ENCODE results near the gene ZDHHC8.

The ZDHHC8 gene

DNA sequence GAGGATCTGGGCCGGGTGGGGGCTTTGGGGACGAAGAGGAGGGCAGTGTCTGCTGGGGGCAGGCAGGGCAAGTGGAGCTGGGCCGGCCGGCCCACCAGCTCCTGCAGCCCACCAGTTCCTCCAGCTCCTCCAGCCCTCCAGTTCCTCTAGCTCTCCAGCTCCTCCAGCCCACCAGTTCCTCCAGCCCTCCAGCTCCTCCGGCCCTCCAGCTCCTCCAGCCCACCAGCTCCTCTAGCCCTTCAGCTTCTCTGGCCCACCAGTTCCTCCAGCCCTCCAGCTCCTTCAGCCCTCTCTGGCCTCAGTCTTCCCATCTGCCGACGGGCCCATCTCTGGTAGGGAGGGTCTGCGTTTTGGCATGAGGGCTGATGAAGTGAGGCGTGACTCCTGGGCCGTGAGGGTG lies 28.4 kb downstream of the ZDHHC8 start:
- no peak for DNase-seq (ENCODE audit: low spot score)

DNA sequence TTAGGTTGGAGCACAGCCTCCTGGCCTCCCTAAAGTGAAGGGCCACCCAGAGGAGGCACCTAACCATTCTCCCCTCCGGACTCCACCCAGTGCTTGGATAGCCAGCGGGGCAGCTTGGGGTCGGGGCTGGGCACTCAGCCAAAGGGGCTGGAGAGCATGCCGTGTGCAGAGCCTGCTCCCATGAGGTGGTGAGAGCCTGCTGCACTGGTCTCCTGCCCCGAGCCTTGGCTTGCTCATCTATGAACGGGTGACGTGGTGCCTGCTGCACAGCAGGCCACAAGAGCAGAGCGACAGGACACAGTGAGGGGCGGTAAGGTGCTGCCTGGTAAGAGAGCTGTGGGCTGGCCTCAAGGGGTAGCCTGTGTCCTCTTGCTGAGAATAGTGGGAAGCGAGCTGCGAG lies 33.3 kb downstream of the ZDHHC8 start:
- no peak for DNase-seq (ENCODE audit: low spot score)

DNA sequence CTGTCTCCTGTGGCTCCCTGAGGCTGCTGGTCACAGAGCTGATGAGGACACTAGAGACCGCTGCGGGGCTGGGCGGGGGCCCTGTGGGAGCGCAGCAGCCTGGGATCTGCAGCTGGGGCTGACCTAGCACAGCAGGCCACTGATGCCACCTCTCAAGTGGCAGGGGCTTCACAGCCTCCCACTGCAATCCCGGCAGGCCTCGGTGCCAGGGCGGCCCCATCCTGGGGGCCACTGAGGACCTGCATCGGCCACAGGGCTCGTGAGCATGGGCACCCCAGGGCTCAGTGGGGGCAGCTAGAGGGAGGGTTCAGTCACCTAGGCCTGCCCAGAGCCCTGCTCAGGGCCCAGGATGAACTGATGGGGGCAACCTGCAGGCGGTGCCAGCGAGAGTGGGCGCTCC lies 33.8 kb downstream of the ZDHHC8 start:
- no peak for DNase-seq (ENCODE audit: low spot score)

DNA sequence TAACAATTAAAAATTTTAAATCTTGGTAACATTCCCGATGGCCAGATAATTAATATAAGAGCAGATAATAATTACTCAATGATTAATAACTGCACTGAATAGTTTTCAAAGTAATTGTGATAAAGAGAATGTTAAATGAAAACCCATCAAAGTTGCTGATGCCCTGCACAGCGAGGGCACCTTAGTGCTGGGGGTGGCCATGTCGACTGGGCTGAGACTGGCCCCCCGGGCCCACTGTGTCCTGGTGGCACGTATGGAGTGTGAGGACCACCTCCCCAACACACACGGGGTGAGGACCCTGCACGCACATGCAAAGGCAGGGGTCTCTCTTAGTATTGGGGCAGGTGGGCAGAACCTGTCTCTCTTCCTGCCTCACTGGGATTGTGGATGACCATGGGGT lies 34.3 kb downstream of the ZDHHC8 start:
- no peak for DNase-seq (ENCODE audit: low spot score)

DNA sequence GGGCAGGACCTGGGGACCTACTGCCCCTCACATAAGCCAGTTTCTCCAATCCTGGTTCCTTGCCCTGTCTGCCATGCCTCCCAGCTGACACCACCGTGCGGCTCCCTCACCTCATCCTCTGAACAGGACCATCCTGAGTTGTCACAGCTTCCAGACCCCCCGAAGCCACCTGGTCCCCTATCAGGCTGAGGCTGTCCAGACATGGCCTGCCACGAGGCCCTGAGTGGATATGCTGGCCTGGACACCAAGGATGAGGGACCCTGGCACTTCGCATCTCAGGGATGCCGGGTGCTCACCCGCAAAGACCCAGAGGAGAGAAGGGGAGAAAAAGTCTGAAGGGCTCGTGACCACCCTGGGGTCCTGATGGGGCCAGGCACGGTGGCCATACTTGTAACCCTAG lies 35.1 kb downstream of the ZDHHC8 start:
- DNase-seq (ENCODE audit: low spot score): no peak

DNA sequence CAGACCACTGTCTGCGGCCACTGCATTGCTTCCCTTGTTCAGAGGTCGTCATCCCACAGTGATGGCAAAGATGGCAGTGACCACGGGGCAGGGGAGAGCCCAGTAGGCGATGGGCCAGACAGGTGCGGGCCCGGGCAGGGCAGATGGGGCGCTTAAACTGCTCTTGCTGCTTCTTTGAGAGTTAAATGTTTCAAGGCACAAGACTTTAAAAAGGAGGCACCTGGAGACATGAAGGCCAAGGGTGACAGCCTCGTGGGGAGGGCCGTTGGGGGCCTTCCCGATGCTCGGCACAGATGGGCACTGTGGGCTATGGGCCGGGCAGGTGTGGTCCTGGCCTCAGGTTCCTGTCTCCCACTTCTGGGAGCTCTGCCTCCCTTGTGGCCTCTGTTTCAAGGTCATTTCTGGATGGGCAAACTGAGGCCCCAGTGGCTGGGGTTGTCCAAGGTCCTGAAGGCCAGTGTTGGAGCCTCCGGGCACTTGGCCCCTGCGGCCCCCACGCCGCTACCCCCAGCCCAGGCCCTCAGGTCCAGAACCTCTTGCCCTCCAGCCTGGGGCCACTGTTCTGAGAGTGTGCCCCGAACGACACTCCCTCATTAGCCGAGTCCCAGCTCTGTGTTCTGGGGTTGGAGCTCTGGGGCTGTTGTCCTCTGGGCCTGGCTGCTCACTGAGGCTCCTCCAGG lies 36.2 kb downstream of the ZDHHC8 start:
- DNase-seq (ENCODE audit: low spot score): no peak

GRCh38 chr22:20169253-20169822 lies 37.7 kb downstream of the ZDHHC8 start:
- no peak for DNase-seq (ENCODE audit: low spot score)

GRCh38 chr22:20170170-20170569 lies 38.6 kb downstream of the ZDHHC8 start:
- DNase-seq (ENCODE audit: low spot score): no peak

DNA sequence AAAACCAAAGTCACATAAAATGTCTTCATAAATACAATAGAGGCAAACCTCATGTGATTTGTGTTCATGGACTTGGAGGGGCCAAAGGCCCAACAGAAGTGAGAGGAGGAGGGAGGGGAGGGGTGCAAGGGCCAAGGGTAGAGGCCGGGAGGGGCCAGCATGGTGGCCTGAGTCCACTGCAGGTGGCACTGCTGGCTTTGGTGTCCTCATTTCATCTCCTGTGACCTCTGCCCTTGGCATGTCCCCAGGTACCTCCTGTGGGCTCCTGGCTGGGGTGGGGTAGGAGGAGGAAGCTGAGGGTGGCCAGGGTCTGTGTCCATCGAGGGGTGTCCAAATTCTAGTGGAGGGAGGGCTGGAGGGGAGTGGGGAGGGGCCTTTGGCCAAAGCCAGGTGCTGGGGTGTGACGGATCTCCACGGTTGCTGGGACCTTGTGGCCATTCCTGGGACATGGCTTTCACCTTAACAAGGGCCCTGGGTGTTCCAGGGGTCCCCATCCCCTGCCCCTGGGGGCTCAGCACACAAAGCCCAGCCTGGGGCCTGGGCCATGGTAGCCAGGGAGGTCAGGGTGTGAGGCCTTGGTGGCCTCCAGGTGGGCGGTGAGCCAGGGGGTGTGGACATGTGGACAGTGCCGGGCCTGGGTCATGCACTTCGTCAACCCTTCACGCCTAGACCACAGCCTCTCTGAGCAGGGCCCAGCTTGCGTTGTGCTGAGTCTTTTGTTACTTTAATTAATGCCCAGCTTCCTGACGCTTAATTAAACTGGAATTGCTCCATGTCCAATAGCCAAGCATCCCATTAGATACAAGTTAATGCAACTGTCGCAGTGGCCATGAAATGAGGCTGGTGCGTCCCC lies 39.9 kb downstream of the ZDHHC8 start:
- no peak for DNase-seq (ENCODE audit: low spot score)

GRCh38 chr22:20172141-20172613 lies 40.6 kb downstream of the ZDHHC8 start:
- no peak for DNase-seq (ENCODE audit: low spot score)

DNA sequence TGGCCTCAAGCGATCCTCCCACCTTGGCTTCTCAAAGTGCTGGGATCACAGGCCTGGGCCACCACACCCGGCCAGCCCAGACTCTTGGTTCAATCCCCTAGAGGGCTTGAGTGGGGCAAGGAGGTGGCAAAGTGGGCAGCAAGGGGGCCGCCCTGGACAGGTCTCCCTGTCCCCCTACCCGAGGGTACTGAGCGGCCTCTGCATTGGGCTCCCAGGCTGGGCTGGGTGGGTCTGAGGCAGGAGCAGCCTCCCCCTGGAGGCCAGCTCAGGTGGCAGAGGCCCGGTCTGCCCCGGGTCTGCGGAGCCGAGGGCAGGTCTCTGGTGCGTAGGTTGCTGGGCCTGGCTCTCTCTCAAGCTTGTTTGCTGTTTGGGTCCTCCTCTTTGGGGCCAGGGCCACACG lies 41.6 kb downstream of the ZDHHC8 start:
- peak; percentile 52 for DNase-seq (ENCODE audit: low spot score)

GRCh38 chr22:20173772-20174171 lies 42.2 kb downstream of the ZDHHC8 start:
- peak; percentile 52 for DNase-seq (ENCODE audit: low spot score)

DNA sequence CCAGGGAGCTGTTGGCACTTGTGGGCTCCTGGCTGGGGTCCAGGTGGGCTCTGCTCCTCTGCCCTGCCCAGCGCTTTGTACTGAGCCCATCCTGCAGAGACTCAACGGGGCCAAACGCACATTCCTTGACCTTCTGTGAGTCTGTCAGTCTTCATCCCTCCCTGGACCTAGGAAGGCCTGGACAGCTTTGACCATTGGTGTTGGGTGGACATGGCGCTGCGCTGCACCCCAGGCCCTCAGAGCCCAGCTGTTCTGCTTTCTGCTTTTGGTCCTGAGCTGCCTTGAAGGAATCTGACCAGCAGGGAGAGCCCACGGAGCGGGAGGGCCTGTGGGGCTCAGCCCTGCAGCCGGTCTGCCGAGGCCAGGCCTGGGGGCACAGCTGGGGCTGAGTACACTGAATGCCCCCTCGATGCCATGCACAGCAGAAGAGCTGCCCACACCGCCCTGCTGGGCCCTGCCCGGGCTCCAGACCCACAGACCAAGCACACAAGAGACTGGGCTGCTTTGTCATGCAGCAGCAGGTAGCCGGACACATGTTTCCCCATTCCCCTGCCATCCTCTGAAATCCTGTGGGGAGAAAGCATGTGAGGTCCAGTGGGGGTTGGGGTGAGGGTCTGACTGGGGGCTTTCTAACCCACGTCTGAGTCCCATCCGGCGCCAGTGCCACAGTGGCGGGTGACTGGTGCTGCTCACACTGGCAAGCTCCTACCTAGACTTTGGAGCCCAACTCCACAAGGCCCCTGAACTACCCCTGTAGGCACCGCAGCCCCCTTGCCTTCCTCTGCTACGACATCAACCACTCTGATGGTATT lies 43.4 kb downstream of the ZDHHC8 start:
- peak; percentile 64 for DNase-seq (ENCODE audit: low spot score)

DNA sequence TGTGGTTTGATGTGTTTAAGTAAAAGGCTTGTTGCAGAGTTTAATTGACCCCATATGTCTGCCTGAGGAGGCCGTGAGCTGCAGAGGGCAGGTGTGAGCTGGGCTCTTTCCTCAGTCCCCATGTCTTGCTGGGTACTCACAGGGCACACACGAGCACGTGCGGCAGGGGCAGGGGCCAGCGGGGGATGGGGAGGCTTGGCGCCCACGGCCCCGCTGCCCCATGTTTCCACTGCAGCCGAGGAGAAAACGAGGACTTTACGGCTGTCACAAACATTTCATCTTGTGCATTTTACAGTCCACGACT lies 43.9 kb downstream of the ZDHHC8 start:
- no peak for DNase-seq (ENCODE audit: low spot score)

- no peak for DNase-seq (ENCODE audit: low spot score)
These were observed 44.9 kb downstream of the ZDHHC8 start for GRCh38 chr22:20176421-20177085.

DNA sequence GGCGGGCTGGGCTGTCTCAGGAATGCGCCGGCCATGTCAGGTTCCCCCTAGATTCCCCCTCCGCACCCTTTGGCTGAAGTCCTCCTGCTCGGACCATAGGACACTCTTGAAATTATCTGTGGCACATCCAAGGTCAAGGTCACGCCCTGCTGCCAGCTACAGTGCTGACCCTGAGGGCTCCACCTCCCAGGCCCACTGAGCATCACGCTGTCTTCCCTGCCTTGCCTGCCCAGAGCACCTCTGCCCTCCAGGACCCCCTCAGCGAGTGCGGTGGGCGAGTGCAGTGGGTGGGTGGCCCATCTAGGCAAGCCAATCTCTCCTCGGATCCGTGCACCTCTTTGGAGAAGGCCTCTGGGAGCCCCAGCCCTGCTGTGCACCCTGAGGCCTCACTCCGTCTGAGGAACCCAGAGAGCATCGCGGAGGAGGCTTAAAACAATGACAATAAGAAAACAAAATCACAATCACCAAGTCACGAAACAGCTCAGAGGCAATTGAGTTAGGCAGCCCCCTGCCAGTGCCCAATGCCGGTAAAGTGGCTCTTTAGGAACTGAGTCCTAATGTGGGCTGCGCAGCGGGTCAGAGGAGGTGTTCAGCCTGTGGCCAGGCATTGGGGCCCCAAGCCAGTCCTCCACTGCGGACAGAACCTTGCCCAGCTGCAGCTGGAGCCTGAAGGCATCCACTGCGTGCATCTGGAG lies 45.8 kb downstream of the ZDHHC8 start:
- no peak for DNase-seq (ENCODE audit: low spot score)

GRCh38 chr22:20178075-20178914 lies 46.7 kb downstream of the ZDHHC8 start:
- no peak for DNase-seq (ENCODE audit: low spot score)

- DNase-seq (ENCODE audit: low spot score): no peak
These were observed 47.3 kb downstream of the ZDHHC8 start for GRCh38 chr22:20178915-20179227.

DNA sequence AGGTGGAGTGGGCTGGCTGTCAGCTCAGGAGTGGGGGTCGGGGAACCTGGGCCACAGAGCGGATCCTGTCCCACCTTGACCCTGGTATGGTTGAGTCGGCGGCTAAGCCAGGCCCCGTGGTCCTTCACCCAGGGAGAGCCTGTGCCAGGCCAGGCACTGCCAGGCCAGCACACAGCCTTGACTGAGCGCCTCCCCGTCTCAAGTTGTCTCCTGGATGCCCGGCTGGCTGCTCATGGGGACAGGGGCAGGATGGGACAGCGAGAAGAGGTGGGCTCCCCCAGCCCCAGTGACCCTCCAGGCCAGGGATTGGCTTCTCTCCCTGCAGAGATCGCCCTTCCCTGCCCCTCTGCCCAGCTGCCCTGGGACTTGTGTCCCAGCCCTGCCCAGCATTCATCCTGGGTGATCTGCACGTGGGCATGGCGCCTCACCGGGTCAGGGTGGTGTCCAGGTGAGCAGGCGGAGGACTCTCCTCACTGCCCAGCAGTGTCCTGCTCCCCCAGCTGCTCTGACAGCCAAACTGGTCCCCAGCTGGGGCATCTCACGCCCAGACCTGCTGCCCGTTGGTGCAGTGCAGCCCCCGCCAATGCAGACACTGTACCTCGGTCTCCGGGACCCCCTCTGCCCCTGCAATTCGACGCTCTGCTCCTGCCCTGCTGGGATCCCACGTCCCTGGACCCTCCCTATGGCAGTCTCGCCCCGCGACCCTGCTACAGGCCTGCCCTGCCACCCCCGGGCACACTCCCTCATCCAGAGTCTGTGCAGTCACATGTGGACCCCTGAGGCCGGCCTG lies 48.0 kb downstream of the ZDHHC8 start:
- DNase-seq (ENCODE audit: low spot score): no peak

- DNase-seq (ENCODE audit: low spot score): no peak
These were observed 48.6 kb downstream of the ZDHHC8 start for GRCh38 chr22:20180245-20180630.
